NCI-H345 (cell line): Measurements from ENCODE around the gene NT5DC1.

Experiments
- DNase-seq: peaks from one replicate; lab custom pipeline; 2025; lab: John Stamatoyannopoulos, UW

NT5DC1 gene

GRCh38 chr6:116244284-116244683 is 143.6 kb downstream of the NT5DC1 start:
- DNase-seq: peak; percentile 40

DNA sequence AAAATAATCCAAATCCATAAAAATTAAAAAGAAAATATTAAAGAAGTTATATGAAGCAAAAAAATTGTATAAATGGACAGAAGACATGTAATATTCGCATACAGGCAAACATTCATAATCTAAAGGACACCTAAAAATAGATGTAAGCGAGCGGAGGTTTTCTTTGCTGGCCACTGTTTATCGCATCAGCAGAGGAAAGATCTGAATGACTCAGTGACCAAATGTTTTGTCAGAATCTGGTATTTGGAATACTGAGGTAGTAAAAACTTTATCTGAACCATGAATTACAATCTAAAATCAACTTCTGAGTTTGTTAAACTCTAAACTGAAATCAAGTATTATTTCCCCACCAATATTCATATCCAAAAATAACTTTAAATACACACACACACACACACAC is 145.4 kb downstream of the NT5DC1 start:
- DNase-seq: no peak

DNA sequence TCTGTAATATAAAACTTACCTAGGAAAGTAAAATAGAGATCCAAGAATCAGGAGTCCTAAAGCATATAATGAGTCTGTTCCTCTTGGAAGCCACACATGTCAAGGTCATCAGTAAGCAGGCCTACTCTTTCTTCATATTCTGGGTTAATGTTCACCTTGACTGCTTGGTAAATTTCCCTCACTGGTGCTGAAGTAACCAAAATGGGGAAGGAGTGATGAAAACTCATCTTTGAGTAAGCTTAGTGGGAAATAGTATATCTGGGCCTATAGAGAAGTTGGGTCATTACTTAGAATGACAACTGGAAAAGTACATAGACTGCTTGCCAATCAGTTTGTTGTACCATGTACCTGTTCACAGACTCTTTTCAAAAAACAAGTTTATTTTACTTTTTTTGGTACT is 146.6 kb downstream of the NT5DC1 start:
- DNase-seq: no peak

GRCh38 chr6:116248577-116248976 is 147.9 kb downstream of the NT5DC1 start:
- no peak for DNase-seq

DNA sequence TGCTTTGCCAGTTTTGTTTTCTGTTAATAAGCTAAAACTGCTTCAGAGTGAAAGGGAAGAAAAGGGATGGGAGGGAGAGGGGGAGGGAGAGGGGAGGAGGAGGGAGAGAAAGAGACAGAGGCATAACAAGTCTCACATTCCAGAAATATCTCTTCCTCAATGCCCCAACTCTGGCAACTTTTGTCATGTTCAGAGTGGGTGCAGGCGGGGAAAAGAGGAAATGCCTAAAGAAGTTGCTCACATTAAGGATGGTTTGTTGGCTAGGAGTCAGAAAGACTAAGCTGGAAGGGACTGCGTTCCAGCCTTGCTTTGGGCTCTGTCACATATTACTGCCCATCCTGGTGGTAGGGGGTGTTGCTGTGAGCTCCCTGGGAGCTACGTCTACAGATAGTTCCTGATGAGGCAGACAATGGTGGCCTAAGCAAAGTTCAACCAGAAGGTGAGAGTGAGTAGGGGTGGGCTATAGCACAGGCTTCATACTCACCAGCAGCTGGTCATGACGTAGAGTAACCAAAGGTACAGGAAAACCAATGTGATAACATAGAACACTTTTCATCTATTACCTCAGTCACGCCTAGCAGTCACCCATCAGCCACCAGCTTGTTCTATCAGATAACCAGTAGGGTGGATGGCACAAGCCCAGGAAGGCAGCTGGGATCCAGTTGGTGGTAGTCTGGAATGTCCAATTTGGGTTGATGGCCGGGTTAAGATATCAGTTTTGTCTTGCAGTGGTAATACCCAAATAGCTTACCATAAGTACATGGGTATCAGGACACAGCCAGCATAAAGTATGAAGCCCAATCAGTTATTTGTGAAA is 151.1 kb downstream of the NT5DC1 start:
- DNase-seq: no peak

- DNase-seq: no peak
Measured at GRCh38 chr6:116253188-116253504, 152.5 kb downstream of the NT5DC1 start.

- DNase-seq: peak; percentile 97
Measured at GRCh38 chr6:116253505-116254296, 153.0 kb downstream of the NT5DC1 start, which contains the start of gene TSPYL4. TSPYL4 (minus strand) TSS chr6:116254075; CDS start chr6:116254008, 67 bp downstream.

GRCh38 chr6:116254297-116255056 is 153.8 kb downstream of the NT5DC1 start:
- DNase-seq: no peak

DNA sequence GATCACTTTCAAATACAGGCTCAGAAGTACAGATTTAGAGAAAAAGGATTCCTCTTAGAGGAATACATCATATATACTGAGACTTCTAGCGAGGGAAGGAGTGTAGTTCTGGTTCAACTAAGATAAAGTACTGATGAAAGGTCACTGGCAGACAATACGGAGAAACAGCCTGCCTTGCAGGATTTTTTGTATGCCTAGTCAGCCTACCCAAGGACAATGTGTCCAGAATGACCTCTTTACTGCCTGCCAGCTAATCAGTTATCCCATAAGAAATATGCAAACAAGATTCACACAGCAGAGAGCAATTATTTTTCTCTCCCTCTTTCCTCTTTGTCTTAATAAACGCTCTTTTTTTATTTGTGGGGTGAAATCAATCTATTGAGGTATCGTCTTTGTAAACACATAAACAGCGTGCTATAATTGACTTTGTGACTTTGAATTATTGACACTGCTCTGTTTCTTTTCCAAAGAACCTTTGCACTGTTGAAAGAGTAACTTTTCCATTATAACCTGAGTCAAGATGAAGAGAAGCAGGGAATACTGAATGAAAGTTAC is 154.7 kb downstream of the NT5DC1 start:
- DNase-seq: no peak

- DNase-seq: no peak
Measured at GRCh38 chr6:116256694-116257093, 156.0 kb downstream of the NT5DC1 start.

GRCh38 chr6:116258520-116258919 is 157.9 kb downstream of the NT5DC1 start:
- DNase-seq: no peak

DNA sequence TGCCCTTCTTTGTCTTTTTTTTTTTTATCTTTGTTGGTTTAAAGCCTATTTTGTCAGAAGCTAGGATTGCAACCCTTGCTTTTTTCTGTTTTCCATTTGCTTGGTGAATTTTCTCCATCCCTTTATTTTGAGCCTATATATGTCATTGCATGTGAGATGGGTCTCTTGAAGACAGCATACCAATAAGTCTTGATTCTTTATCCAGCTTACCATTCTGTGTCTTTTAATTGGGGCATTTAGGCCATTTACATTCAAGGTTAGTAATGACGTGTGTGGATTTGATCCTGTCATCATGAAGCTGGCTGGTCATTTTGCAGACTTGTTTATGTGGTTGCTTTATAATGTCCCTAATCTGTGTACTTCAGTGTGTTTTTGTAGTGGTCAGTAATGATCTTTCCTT is 162.7 kb downstream of the NT5DC1 start:
- no peak for DNase-seq

DNA sequence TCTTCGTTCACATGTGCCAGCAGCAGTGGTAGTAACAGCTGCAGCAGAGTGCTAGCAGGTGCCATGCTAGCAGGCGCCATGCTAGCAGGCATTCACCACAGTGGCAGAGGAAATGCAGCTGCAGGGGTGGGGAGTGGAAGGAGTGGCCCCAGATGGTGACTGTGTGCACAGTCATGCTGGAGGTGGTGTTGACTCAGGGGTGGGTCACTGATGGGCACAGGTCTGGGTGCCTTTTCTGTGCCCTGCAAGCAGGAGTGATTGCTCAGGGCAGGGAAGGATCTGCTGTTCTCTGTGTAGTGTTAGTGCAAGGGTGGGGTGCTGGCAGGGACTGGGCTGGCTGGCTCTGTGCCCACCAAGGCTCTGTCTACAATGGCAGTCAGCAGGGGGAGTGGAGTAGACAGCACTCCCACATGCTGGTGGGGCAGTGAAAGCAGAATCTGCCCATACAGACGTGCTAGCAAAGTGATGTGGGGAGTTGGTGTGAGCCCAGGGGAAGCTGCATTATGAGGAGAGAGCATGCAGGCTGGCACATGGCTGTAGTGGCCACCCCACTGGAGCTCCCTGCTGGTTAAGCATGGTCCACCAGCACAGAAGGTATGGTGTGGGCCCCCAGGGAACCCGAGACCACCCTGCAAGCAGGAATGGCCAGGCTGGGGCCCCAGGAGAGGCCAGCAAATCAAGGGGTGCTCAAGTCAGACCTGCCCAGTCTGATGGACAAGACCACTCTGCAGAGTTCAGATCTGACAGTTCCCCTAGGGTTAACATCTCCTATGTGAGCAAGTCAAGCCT is 164.6 kb downstream of the NT5DC1 start:
- peak; percentile 92 for DNase-seq

DNA sequence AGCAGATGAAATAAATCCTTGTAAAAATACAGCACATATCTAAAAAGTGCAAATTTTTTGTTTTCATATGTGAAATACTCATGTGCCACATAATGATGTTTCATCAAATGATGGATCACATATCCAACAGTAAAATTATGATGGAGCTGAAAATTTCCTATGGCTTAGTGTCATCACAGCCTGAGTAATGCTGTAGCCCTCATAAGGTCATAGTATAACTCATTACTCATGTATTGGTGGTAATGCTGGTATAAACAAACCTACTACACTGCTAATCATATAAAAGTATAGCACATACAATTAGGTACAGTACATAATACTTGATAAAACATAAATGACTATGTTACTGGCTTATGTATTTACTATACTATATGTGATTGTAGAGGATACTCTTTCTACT is 166.2 kb downstream of the NT5DC1 start:
- DNase-seq: no peak

GRCh38 chr6:116267836-116268588 is 167.4 kb downstream of the NT5DC1 start:
- no peak for DNase-seq

GRCh38 chr6:116268589-116269293 is 168.1 kb downstream of the NT5DC1 start:
- DNase-seq: peak; percentile 60

DNA sequence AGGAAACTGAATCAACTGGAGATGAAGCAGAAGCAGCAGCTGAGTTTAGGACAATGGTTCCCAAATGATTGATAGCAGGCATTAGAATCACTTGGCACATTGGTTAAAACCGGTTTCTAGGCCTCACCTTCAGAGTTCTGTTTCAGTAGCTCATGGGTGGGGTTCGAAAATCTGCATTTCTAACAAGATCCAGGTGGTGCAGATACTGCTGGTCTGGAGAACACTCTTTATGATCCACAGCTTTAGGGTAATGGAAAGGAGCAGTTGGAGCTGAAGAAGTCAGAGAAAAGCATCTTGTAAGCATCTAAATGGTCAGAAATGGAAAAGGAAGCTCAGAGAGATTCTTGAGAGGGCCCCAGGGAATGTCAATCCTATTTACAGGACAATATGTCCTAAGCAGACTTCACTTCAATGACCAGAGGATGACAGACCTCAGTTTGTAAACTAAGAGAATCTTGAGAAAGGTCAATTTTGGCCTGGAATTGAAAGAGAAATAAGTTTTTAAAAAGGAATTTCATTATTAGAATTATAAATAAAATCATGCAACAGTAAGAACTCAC is 170.6 kb downstream of the NT5DC1 start:
- no peak for DNase-seq

DNA sequence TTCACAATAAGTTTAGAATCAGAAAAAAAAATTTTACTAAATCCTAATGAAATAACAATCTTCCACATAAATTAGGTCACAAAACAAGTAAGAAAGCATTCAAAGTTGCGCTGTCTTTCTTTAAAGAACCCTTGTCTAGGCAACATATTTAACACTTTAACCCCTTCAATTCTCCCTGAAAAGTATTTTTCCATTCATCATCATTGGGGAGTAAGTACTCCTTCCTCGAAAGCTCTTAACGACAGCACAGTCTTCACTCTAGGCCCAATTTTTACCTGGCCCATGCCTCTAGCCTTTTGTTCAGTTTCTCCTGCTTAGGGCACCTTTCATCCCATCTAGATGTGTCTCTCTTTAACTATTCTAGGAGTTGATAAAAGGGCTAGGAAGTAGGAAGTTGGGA is 176.5 kb downstream of the NT5DC1 start:
- DNase-seq: no peak

GRCh38 chr6:116278481-116278829 is 177.8 kb downstream of the NT5DC1 start:
- no peak for DNase-seq

GRCh38 chr6:116278854-116279231 is 178.2 kb downstream of the NT5DC1 start:
- DNase-seq: no peak
